ENCODE measurements around the gene MTG2. TPM values are rescaled to one million over a fixed set of nuclear protein-coding genes. Genes with fewer than 3 reads are reported as not detected.
A peak's percentile ranks its signal among the peaks of the same experiment; 100 is the strongest.

Gene MTG2
- polyA plus RNA-seq, 1 of the 3 experiments (the other 2 are of a cell fraction): 42.9 TPM

- TF ChIP-seq TAF1 (IDR thresholded peaks at IDR 0.05; ENCODE audit: borderline replicate concordance, low read depth, low read length) (no peak), MEF2A (IDR thresholded peaks at IDR 0.05; ENCODE audit: borderline replicate concordance, low read depth) (no peak)
Measured at GRCh38 chr20:62175711-62176110, 7.1 kb upstream of the MTG2 start (continued).

DNA sequence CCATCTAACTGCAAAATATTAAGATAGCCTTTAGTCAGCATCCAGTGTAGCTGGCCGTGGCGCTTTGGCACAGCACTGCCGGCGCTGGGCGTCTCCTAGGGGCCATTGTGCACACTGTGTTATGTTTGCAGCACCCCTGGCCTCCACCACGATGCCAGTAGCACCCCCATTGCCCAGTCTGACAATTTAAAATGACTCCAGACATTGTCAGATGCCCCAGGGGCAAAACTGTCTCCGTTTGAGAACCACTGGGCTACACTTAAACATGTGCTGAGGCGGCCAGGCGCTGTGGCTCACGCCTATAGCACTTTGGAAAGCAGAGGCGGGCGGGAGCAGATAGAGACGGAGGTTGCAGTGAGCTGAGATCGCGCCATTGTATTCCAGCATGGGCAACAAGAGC is 6.0 kb upstream of the MTG2 start:
- ChIA-PET CTCF (interaction anchor here (1.6 to 1.8 kb wide), 2 partner anchors 40 to 166 kb away, joined by 4 to 6 read pairs; no protein-coding TSS in a partner anchor), POLR2A (interaction anchor here (0.7 to 1.0 kb wide), 3 partner anchors 25 to 110 kb away, joined by 3 to 4 read pairs (median 3); no protein-coding TSS in a partner anchor)
- H3K4me1 ChIP-seq (ENCODE audit: control insufficient read depth in 1 of 2, insufficient read depth in 2 of 2, low read depth in 1 of 2, low read length in 1 of 2): peaks cover 0 to 12% of the 10 kb centered on the region in 2 experiments; a peak in 1 of 4 replicates
- no peaks in the 10 kb centered on the region for H4K20me1 ChIP-seq (ENCODE audit: insufficient read depth)
- 79% methylated on average over 15 of the region's 15 CpGs for WGBS (ENCODE audit: low lambda C conversion rate)
- TF ChIP-seq MXI1 (IDR thresholded peaks at IDR 0.05; ENCODE audit: low read depth, low read length): no peak
- TF ChIP-seq RAD21 (IDR thresholded peaks at IDR 0.05; ENCODE audit: low read length): peak; percentile 13; the same call in 1 of the 2 replicates
- H3K9me2 ChIP-seq: no peaks in the 10 kb centered on the region
- H3K4me3 ChIP-seq (ENCODE audit: low read depth in 2 of 2, low read length in 1 of 2): no peak overlapping the region
- no peak overlapping the region for H3K9ac ChIP-seq
- H3K79me2 ChIP-seq (ENCODE audit: insufficient read depth): peaks cover under 1% of the 10 kb centered on the region; the same call in 1 of the 2 replicates
- DNase-seq: peak; percentile 75
- H3K36me3 ChIP-seq (replicated peaks in 1 of 2; ENCODE audit: control insufficient read depth in 1 of 2, insufficient read depth in 2 of 2, low read length in 1 of 2): peaks cover 14 to 31% of the 10 kb centered on the region in 2 experiments
- no peaks in the 10 kb centered on the region for H3K27me3 ChIP-seq (ENCODE audit: insufficient read depth)
- H3K27ac ChIP-seq (ENCODE audit: low read depth in 2 of 2, low read length in 1 of 2): peak overlapping the region in 1 of 2 experiments; percentile 81; a peak in 2 of 4 replicates
- H3F3A ChIP-seq (replicated peaks; ENCODE audit: insufficient read depth): peaks cover 18% of the 10 kb centered on the region
- H2AFZ ChIP-seq (ENCODE audit: low read depth): no peak overlapping the region
- H3K4me2 ChIP-seq: no peak overlapping the region
- H3K9me3 ChIP-seq: no peaks in the 10 kb centered on the region

- ChIA-PET POLR2A (interaction anchor here (0.7 to 1.0 kb wide), 3 partner anchors 25 to 111 kb away, joined by 3 to 4 read pairs (median 3); no protein-coding TSS in a partner anchor), CTCF (interaction anchor here (1.6 kb wide), 1 partner anchor 41 kb away, joined by 4 read pairs; no protein-coding TSS in a partner anchor)
- Histone ChIP-seq H3K27ac (ENCODE audit: low read depth in 2 of 2, low read length in 1 of 2) (peak overlapping the region in 1 of 2 experiments; percentile 81; a peak in 2 of 4 replicates), H3K9ac (no peak overlapping the region), H4K20me1 (ENCODE audit: insufficient read depth) (no peaks in the 10 kb centered on the region), H3K9me3 (no peaks in the 10 kb centered on the region), H3K9me2 (no peaks in the 10 kb centered on the region), H3K79me2 (ENCODE audit: insufficient read depth) (peaks cover 5% of the 10 kb centered on the region; the same call in 1 of the 2 replicates), H3F3A (replicated peaks; ENCODE audit: insufficient read depth) (peaks cover 23% of the 10 kb centered on the region), H3K4me1 (ENCODE audit: control insufficient read depth in 1 of 2, insufficient read depth in 2 of 2, low read depth in 1 of 2, low read length in 1 of 2) (peaks cover 0 to 12% of the 10 kb centered on the region in 2 experiments; a peak in 1 of 4 replicates), H3K27me3 (ENCODE audit: insufficient read depth) (no peaks in the 10 kb centered on the region), H3K4me3 (ENCODE audit: low read depth in 2 of 2, low read length in 1 of 2) (no peak overlapping the region), H3K4me2 (no peak overlapping the region), H2AFZ (ENCODE audit: low read depth) (no peak overlapping the region), H3K36me3 (replicated peaks in 1 of 2; ENCODE audit: control insufficient read depth in 1 of 2, insufficient read depth in 2 of 2, low read length in 1 of 2) (peaks cover 14 to 31% of the 10 kb centered on the region in 2 experiments)
- TF ChIP-seq, protein P1, sequence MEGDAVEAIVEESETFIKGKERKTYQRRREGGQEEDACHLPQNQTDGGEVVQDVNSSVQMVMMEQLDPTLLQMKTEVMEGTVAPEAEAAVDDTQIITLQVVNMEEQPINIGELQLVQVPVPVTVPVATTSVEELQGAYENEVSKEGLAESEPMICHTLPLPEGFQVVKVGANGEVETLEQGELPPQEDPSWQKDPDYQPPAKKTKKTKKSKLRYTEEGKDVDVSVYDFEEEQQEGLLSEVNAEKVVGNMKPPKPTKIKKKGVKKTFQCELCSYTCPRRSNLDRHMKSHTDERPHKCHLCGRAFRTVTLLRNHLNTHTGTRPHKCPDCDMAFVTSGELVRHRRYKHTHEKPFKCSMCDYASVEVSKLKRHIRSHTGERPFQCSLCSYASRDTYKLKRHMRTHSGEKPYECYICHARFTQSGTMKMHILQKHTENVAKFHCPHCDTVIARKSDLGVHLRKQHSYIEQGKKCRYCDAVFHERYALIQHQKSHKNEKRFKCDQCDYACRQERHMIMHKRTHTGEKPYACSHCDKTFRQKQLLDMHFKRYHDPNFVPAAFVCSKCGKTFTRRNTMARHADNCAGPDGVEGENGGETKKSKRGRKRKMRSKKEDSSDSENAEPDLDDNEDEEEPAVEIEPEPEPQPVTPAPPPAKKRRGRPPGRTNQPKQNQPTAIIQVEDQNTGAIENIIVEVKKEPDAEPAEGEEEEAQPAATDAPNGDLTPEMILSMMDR (IDR thresholded peaks at IDR 0.05): no peak
- peak; percentile 62 for TF ChIP-seq CHD2 (IDR thresholded peaks at IDR 0.05; ENCODE audit: low read length, partially characterized antibody)
- TF ChIP-seq MXI1 (IDR thresholded peaks at IDR 0.05; ENCODE audit: low read depth, low read length): peak; percentile 71
- peak; percentile 57 for TF ChIP-seq RCOR1 (IDR thresholded peaks at IDR 0.05; ENCODE audit: low read length)
- DNase-seq: peak; percentile 86
- 74% methylated on average over 9 of the region's 9 CpGs for WGBS (ENCODE audit: low lambda C conversion rate)
Measured at GRCh38 chr20:62177307-62177706, 5.5 kb upstream of the MTG2 start.
